GM12878 (cell line): Measurements from ENCODE around the gene BANP. TPM values are rescaled to one million over a fixed set of nuclear protein-coding genes. Genes with fewer than 3 reads are reported as not detected.

Experiments used
- ATAC-seq: fragments of 200-7000 bp; cut with Tn5 transposase; 3 replicates; pipeline ENCODE4 v1.9.1; 2020; ENCODE audit warnings: mild to moderate bottlenecking, moderate library complexity
- BruUV-seq: library from RNA; stranded (reverse); fragments of 400-500 nt; replicated peaks from 2 replicates; lab custom pipeline; 2021; lab: Mats Ljungman, UMichigan
- CTCF ChIA-PET: fragments of 300-600 bp; sonication (Branson Sonifier 250); formaldehyde crosslinking; extraction: SDS; loops from one replicate; lab custom pipeline; 2021; ENCODE audit warnings: inconsistent platforms; lab: Yijun Ruan, JAX
- POLR2A ChIA-PET: fragments of 350-600 bp; formaldehyde crosslinking; extraction: SDS; loops from one replicate; lab custom pipeline; 2021; ENCODE audit warnings: inconsistent platforms; lab: Charles Lee
- RAD21 ChIA-PET: fragments of 300-600 bp; sonication (Branson Sonifier 250); formaldehyde crosslinking; loops from one replicate; lab custom pipeline; 2023; ENCODE audit warnings: antibody characterized with exemption; ENCODE audit not compliant: unreplicated experiment; lab: Charles Lee
- SMC1A ChIA-PET: fragments of 300-600 bp; sonication (Branson Sonifier 250); formaldehyde crosslinking; loops from one replicate; lab custom pipeline; 2023; ENCODE audit not compliant: unreplicated experiment, uncharacterized antibody; lab: Charles Lee
- DNase-seq: peaks from one replicate; pipeline ENCODE4 v3.0.0-alpha.2; 2011; ENCODE audit warnings: low read depth, low spot score
- FAIRE-seq: peaks from 3 replicates; lab custom pipeline; 2011; peaks lifted over from hg19 to GRCh38; lab: Jason Lieb, UNC
- H2AFZ ChIP-seq: 2 replicates; pipeline ENCODE4 v1.6.0; 2011; ENCODE audit warnings: low read depth, low read length, control low read depth; ENCODE audit not compliant: control insufficient read depth
- H3K27ac ChIP-seq: 2 replicates; pipeline ENCODE4 v1.5.1; 2011; ENCODE audit warnings: control low read depth; ENCODE audit not compliant: control insufficient read depth, insufficient read depth
- H3K27me3 ChIP-seq, 2 experiments: replicated peaks in 1 of 2; 2 replicates each; pipeline versions ENCODE4 v1.6.0 to v1.6.1; 2011; ENCODE audit warnings: low read length in 1 of 2; ENCODE audit not compliant: control insufficient read depth in 2 of 2, insufficient read depth in 2 of 2
- H3K36me3 ChIP-seq, 2 experiments: 2 replicates each; pipeline ENCODE4 v1.5.1; 2011; ENCODE audit warnings: low read length in 1 of 2; ENCODE audit not compliant: control insufficient read depth in 2 of 2, insufficient read depth in 2 of 2
- H3K4me1 ChIP-seq: 2 replicates; pipeline ENCODE4 v1.6.1; 2011; ENCODE audit warnings: mild to moderate bottlenecking, low read length, moderate library complexity, mixed read lengths; ENCODE audit not compliant: control insufficient read depth, insufficient read depth
- H3K4me2 ChIP-seq: 2 replicates; pipeline ENCODE4 v1.6.0; 2011; ENCODE audit warnings: control low read depth; ENCODE audit not compliant: control insufficient read depth, insufficient read depth
- H3K4me3 ChIP-seq: fragments of 200-600 bp; sonication (generic); 2 replicates; pipeline ENCODE4 v1.5.1; 2016
- H3K79me2 ChIP-seq: 2 replicates; pipeline ENCODE4 v1.6.0; 2011; ENCODE audit warnings: low read length; ENCODE audit not compliant: control insufficient read depth, insufficient read depth
- H3K9ac ChIP-seq: 2 replicates; pipeline ENCODE4 v1.8.0; 2011; ENCODE audit warnings: low read length, control low read depth, mixed read lengths; ENCODE audit not compliant: control insufficient read depth, insufficient read depth
- H3K9me3 ChIP-seq: replicated peaks from 3 replicates; pipeline ENCODE4 v1.5.1; 2011; ENCODE audit warnings: mild to moderate bottlenecking, low read length; ENCODE audit not compliant: control insufficient read depth, insufficient read depth
- H4K20me1 ChIP-seq: 2 replicates; pipeline ENCODE4 v1.6.0; 2011; ENCODE audit not compliant: control insufficient read depth, insufficient read depth
- CBX5 ChIP-seq: sonication (generic); IDR thresholded peaks from 2 replicates; pipeline ENCODE4 v1.6.1; 2016; ENCODE audit warnings: low read depth, moderate library complexity, mild to moderate bottlenecking, inconsistent platforms
- EP300 ChIP-seq, 2 experiments: fragments of 150-350 bp in 1 of 2; IDR thresholded peaks; 2 replicates each; pipeline ENCODE4 v1.6.1; 2011 to 2012; ENCODE audit warnings: low read depth in 2 of 2, low read length in 2 of 2, borderline replicate concordance in 1 of 2, improper control_type of control experiment in 1 of 2, inconsistent platforms in 1 of 2; ENCODE audit not compliant: control insufficient read depth in 1 of 2
- HDAC2 ChIP-seq: fragments of 200-600 bp; sonication (generic); IDR thresholded peaks from 2 replicates; pipeline ENCODE4 v1.6.1; 2017
- IKZF2 ChIP-seq, 2 experiments: fragments of 450-650 bp; IDR thresholded peaks; 2 replicates each; pipeline ENCODE4 v1.6.1; 2017; ENCODE audit warnings: mild to moderate bottlenecking in 2 of 2, moderate library complexity in 2 of 2
- SIX5 ChIP-seq: IDR thresholded peaks from 2 replicates; pipeline ENCODE4 v1.6.1; 2011; ENCODE audit warnings: mild to moderate bottlenecking, low read depth, low read length, moderate library complexity; ENCODE audit not compliant: severe bottlenecking
- SMARCA5 ChIP-seq: fragments of 450-650 bp; IDR thresholded peaks from 2 replicates; pipeline ENCODE4 v1.6.1; 2017; ENCODE audit warnings: mild to moderate bottlenecking
- SRF ChIP-seq, 2 experiments: IDR thresholded peaks; 2 replicates each; pipeline ENCODE4 v1.6.1; 2011; ENCODE audit warnings: low read depth in 2 of 2, low read length in 2 of 2, mild to moderate bottlenecking in 1 of 2, moderate library complexity in 1 of 2
- WGBS: methylation state at CpG from one replicate; pipeline ENCODE4 v1.1.6; 2016; ENCODE audit warnings: low lambda C conversion rate; ENCODE audit not compliant: insufficient replicate concordance, insufficient coverage; ENCODE audit errors: missing lambda C conversion rate; 5-methylcytosine and 5-hydroxymethylcytosine counted together
- in situ Hi-C: fragments of 300-500 bp; cut with MboI; formaldehyde crosslinking; loops from 9 replicates; pipeline ENCODE4 v1.14.3; 2018; ENCODE audit warnings: mixed read lengths
- intact Hi-C: fragments of 100-400 bp; cut with micrococcal nuclease; formaldehyde crosslinking; loops from one replicate; pipeline ENCODE4 v1.14.2; 2022; ENCODE audit not compliant: unreplicated experiment
- polyA plus RNA-seq, 11 experiments: library from polyadenylated mRNA; depleted of rRNA in 4 of 11; unstranded in 6 of 11; stranded (reverse) in 5 of 11; fragments of >200 nt; fragmentation: Nextera tagmentation in 4 of 11; fragmentation: Illumina TruSeq in 1 of 11; extraction: Ambion mirVana in 4 of 11; extraction: Trizol in 1 of 11; gene quantifications; 1 replicate in 1 of 11; 2 replicates in 10 of 11; pipeline versions ENCODE4 v1.2.1 to v1.2.3, GENCODE V29; 2011 to 2016; ENCODE audit warnings: inconsistent platforms in 2 of 11, missing spikeins in 2 of 11, low read depth in 1 of 11
- total RNA-seq, 4 experiments: library from RNA; depleted of rRNA in 3 of 4; stranded (reverse); fragments of >200 nt in 3 of 4; fragmentation: Illumina TruSeq in 1 of 4; extraction: Trizol in 1 of 4; gene quantifications; 2 replicates each; pipeline versions ENCODE4 v1.2.1 to v1.2.3, GENCODE V29; 2013 to 2021
- TF ChIP-seq, protein P1 (sequence below): IDR thresholded peaks from 2 replicates; pipeline ENCODE4 v1.6.1; 2012; ENCODE audit warnings: low read length, inconsistent platforms
- TF ChIP-seq, protein P2 (sequence below): fragments of 150-350 bp; IDR thresholded peaks from 2 replicates; pipeline ENCODE4 v1.6.1; 2014; ENCODE audit warnings: mild to moderate bottlenecking, low read depth, low read length

Gene BANP
- total and polyA plus RNA-seq, 10 of the 15 experiments (the other 5 are each of a cell fraction or from before 2014, with no cell fraction given) = 3.9 to 21.9 (median 12.2) TPM

DNA sequence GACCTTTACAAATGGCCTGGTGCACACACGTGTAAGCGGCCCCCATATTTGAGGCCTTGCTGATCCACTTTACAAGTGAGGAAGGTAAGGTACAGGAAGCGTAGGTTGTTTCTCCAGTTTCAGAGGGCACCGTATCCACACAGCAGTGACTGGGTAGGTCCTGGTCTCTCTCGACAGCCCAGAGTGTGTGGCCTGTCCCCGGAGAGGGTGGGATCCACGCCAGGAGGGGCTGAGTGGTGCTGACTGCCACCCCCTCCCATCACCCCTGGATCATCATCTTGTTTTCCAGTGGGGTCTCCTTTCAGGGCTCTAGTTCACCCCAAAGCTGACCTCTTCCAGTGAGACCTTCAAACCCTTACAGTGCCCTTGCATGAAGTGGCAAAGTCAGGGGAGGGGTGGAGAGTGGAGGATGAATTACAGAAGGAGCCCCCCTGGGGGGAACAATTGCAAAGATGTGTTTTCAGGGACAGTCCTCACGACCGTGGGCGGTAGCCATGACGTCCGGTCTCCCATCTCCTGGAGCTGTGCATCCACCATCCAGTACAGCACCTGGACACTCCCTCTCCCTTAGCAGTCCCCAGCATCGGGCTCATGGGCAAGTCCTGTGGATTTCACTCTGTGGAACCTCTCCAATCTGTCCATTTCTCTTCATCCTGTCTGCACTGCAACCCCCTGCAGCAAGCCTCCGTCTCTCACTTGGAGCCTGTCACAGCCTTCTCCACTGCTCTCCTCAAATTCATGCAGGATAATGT is 4.5 kb upstream of the BANP start:
- CTCF ChIA-PET = no interaction called here
- intact Hi-C loops (no loop called here), in situ Hi-C loops (no loop called here)
- DNase-seq (no peak), FAIRE-seq (no peak), ATAC-seq (no peak)
- Histone ChIP-seq H3K36me3 (no peaks in the 10 kb centered on the region), H4K20me1 (no peaks in the 10 kb centered on the region), H3K9me3 (no peaks in the 10 kb centered on the region), H3K9ac (no peak overlapping the region)
- SMC1A ChIA-PET = no interaction called here
- RAD21 ChIA-PET = no interaction called here
- 88% methylated on average over 12 of the region's 14 CpGs for WGBS
- BruUV-seq = no TSS peak
- TF ChIP-seq, protein P1, sequence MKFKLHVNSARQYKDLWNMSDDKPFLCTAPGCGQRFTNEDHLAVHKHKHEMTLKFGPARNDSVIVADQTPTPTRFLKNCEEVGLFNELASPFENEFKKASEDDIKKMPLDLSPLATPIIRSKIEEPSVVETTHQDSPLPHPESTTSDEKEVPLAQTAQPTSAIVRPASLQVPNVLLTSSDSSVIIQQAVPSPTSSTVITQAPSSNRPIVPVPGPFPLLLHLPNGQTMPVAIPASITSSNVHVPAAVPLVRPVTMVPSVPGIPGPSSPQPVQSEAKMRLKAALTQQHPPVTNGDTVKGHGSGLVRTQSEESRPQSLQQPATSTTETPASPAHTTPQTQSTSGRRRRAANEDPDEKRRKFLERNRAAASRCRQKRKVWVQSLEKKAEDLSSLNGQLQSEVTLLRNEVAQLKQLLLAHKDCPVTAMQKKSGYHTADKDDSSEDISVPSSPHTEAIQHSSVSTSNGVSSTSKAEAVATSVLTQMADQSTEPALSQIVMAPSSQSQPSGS = no peak
- no peak for TF ChIP-seq SIX5
- TF ChIP-seq HDAC2 = no peak
- TF ChIP-seq EP300 (IDR thresholded peaks at IDR 0.05; ENCODE audit: borderline replicate concordance in 1 of 2, control insufficient read depth in 1 of 2, low read depth in 2 of 2, low read length in 2 of 2) = no peak
- TF ChIP-seq CBX5 = no peak
- no peak for TF ChIP-seq SRF (IDR thresholded peaks at IDR 0.05; ENCODE audit: low read depth in 2 of 2, low read length in 2 of 2)
- TF ChIP-seq SMARCA5 = no peak
- TF ChIP-seq, protein P2, sequence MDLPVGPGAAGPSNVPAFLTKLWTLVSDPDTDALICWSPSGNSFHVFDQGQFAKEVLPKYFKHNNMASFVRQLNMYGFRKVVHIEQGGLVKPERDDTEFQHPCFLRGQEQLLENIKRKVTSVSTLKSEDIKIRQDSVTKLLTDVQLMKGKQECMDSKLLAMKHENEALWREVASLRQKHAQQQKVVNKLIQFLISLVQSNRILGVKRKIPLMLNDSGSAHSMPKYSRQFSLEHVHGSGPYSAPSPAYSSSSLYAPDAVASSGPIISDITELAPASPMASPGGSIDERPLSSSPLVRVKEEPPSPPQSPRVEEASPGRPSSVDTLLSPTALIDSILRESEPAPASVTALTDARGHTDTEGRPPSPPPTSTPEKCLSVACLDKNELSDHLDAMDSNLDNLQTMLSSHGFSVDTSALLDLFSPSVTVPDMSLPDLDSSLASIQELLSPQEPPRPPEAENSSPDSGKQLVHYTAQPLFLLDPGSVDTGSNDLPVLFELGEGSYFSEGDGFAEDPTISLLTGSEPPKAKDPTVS = no peak
- TF ChIP-seq IKZF2 (IDR thresholded peaks at IDR 0.05) = no peak
- TF ChIP-seq, all 136 proteins: peak for 0
- Histone ChIP-seq H3K4me2 (no peak overlapping the region), H3K4me1 (peaks cover 8% of the 10 kb centered on the region; the same call in 1 of the 2 replicates), H3K4me3 (no peak overlapping the region), H3K79me2 (peaks cover 2% of the 10 kb centered on the region), H3K27me3 (no peaks in the 10 kb centered on the region), H2AFZ (no peak overlapping the region), H3K27ac (no peak overlapping the region)
- POLR2A ChIA-PET = no interaction called here
